ENCODE results near the gene PDE1C.

PDE1C gene

GRCh38 chr7:31935124-31936054, 134.8 kb downstream of the PDE1C start:
- no peak for DNase-seq

DNA sequence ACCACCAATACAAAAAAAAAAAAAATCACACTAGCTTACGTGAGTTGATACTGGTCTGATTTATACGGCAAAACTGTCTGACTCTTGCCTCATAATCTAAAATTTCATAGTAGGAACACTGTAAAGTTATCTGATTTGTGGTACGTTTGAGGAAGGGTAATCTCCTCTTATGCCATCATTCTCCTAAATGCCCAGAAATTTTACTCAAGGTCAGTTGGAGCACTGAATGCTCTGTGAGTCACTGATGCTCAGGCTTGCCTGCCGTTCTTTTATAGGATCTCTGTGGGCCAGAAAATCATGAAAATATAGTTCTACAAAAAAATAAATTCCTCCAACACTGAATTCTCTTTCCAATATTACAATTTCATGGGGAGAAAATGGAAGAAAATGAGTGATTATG, 135.7 kb downstream of the PDE1C start:
- no peak for DNase-seq

GRCh38 chr7:31933481-31933880, 136.7 kb downstream of the PDE1C start:
- no peak for DNase-seq

- DNase-seq, result no peak
Measured at GRCh38 chr7:31926991-31927584, 143.1 kb downstream of the PDE1C start.

GRCh38 chr7:31925753-31926454, 144.3 kb downstream of the PDE1C start:
- DNase-seq, result no peak

DNA sequence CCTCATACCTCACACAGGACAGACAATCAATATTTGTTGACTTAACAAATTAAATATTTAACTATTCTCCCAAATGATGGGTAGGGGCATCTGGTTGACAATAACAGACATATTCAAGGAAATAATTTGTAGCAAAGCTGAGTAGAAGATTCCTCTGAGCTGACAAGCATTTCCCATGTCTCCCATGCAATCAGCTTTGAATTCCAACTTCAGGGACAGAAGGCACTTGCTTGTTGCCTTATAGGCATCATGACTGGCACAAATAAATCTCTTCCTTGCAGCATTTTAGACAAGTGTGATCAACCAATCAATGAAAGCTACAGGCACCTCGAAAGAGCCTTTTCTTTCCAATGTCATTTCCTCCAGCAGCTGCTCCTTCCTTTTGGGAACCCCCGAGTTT, 146.0 kb downstream of the PDE1C start:
- no peak for DNase-seq

GRCh38 chr7:31922848-31923247, 147.4 kb downstream of the PDE1C start:
- no peak for DNase-seq

GRCh38 chr7:31921047-31921446, 149.2 kb downstream of the PDE1C start:
- no peak for DNase-seq

GRCh38 chr7:31919678-31920369, 150.4 kb downstream of the PDE1C start:
- DNase-seq, result no peak

DNA sequence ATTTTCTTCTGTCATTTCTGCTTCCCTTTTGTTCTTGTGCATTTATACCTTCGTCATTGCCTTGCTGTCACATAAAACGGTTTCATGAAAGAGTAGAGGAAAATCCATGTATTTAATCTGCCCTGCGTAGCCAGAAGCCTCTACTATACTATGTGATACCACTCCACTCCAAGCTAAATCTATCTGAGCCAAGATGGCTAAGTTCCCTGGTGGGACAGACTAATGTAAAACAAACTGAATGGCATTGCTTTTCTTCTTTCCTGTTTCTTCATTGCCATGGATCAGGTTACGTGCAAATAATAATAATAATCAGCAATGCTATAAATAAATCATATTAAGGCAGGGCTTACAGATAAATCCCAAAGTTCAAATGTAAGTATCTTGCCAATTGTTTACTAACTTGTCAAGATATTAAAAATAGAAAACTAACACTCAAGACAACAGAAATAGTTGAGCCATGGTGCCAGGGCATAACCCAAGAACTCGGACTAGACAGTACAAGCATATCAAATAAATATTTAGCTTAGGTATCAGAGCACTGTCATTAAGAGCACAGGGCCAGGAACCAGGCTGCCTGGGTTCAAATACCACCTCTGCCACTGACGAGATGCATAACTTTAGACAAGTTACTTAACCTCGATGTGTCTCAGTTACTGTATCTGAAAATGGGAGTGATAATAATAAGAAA, 151.4 kb downstream of the PDE1C start:
- no peak for DNase-seq

- DNase-seq, result no peak
Measured at GRCh38 chr7:31917256-31917655, 153.0 kb downstream of the PDE1C start.

DNA sequence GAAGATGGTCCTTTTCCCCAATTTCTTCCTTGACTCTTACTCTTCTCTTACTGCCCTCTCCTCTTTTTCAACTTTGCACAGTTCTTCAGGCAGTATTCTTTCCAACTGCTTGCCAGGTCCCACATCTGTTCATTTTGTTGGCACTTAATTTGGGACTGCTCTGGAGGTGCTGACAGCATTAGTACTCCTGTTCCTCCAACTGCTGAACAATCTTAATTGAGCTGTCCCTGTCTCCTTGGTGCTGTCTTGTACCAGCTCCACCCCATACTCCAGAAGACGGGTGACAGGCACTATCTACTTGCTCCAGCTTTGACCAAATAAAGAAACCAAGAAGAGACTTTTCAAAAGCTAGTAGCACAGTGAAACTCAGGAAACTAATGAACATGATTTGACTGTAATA, 160.0 kb downstream of the PDE1C start:
- no peak for DNase-seq

DNA sequence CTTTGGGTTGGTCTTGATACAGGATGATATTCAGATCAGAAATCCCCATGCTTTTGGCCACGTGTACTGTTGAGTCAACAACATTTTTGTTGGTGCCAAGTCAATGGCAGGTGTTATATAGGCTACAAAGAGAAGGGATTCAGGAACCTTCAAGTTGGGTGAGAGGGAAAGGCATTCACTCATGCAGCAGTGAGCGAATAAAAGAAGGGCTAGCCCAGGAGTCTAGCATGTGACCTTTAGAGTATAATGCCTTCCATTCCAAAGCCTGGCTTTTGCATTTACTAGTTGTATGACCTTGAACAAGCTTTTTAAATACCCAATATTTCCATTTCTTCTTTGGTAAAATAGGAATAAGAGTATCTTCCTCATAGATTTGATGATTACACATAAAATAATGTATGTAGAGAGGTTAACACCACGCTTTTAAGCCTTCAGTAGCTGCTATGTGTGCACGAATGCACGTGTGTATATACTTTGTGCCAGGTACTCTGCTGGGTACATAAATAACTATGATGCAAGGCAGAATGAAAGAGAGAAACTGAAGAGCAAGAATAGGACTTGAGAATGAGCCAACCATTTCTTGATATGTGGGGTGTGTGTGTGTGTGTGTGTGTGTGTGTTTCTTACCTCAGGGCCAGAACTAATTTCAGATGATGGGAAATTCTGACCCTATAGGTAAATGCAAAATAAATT, 163.6 kb downstream of the PDE1C start:
- no peak for DNase-seq

- DNase-seq, result no peak
Measured at GRCh38 chr7:31903962-31904361, 166.2 kb downstream of the PDE1C start.

DNA sequence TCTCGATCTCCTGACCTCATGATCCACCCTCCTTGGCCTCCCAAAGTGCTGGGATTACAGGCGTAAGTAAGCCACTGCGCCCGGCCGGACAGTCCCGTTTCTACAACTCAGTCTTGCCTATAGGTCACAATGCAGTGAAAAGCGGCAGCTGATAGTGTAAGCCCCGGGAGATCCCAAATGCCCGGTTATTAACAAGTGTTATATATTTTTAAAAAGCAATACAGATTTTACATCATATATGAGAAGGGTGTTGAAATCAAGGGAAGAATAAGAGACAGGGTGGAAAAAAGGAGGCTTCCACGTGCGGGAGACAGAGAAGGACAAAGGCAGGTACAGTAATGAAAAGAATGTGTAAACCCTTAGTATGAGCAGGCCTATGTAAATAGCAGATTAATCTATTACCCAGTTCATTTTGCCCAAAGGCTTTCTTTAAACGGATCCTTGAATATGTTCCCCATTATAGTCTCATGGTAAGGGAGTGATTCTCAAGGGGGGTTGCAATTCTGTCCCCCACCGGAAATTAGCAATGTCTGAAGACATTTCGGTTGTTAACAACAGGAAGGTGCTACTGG, 170.8 kb downstream of the PDE1C start:
- no peak for DNase-seq

DNA sequence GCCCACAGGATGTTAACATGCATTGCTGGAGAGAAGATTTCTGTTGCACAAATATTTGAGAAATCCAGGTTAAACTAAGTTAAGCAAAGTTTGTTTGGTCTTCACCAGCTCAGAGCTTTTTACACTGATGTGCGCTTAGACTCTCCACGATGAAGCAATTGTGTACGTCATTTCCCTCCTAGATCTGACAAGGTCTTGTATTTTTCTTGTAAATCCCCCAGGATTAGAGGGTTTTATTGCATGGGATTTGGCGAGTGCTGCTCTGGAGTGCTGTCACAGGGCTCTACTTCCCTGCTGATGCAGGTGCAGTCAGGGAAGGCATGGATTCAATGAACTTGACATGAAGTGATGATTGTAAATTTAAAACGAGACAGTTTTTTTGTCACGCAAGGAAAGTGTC, 173.3 kb downstream of the PDE1C start:
- no peak for DNase-seq

DNA sequence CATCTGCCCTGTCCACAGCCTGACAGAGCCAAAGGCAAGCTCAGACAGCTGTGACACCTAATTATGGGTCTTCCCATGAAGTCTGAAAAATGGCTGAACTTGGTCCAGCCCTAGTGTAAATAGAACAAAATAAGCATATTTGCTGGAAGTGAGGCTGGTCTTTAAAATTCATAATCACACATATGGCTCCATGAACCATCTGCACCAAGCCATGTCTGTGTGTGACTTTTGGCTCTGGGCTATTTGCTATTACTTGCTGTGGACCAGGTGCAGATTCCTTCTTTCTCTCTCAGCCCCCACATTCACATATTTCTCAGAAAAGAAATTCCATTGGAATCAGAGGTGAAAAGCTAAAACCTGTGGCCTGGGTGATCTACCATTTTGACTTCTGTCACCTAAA, 175.9 kb downstream of the PDE1C start:
- no peak for DNase-seq

- DNase-seq, result no peak
Measured at GRCh38 chr7:31893365-31893764, 176.8 kb downstream of the PDE1C start.

GRCh38 chr7:31892099-31892829, 177.9 kb downstream of the PDE1C start:
- no peak for DNase-seq

DNA sequence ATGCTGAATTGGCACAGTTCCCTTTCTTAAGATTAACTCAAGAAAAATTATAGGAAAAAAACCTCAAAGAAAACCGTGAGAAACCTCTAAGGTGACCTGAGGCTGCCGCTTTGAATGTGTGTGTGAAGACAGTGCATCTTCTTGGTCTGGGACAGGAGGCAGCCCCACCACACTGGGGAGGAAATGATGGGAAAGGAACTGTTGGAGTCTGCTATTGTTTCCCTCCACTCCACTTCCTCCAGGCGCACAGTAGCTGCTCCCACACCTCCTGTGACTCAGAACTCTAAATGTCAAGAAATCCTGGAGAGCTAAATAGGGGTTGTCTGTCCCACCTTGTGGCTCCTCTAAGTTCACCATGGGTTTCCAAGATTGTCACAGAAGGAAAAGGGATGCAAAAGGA, 179.4 kb downstream of the PDE1C start:
- DNase-seq, result no peak

DNA sequence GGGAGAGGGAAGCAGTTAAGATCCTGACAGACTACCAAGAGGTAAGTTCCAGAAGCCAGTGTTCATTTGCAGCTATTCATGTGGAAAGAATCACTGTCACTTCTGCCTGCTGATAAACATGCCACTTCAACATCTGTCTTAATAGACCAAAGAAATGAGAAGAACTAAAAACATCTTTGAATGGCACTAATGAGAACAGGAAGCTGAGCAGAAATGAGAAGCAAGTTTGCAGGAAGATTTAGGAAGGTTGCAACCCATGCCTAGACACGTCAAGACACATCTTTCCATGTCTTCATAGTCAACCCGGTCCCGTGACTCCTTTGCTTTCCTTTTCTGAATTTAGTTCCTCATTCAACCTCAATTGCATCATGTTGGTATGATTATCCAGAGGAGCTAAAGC, 180.0 kb downstream of the PDE1C start:
- no peak for DNase-seq

Data from T1000 (cell line).